Activated T-helper 1 cell treated with anti-CD3 and anti-CD28 coated beads, Interleukin-12 subunit alpha, Interleukin-12 subunit beta, Interleukin-2, Interleukin-4 antibody, amounts not matched to agents 30 ng/mL and 10 ng/mL and 1 ng/mL, durations not matched to agents 14 hours and 24 hours and 36 hours (primary cell): ENCODE results near the gene MLN. TPM values are rescaled to one million over a fixed set of nuclear protein-coding genes. Genes with fewer than 3 reads are reported as not detected.

ENCODE experiments used
- DNase-seq: peaks from one replicate; pipeline ENCODE4 v3.0.0; 2021; ENCODE audit warnings: low spot score
- H3K27ac Mint-ChIP-seq: one replicate; pipeline ENCODE4 v1.8.0; 2021; ENCODE audit warnings: mild to moderate bottlenecking, mixed read lengths
- H3K27me3 Mint-ChIP-seq: one replicate; pipeline ENCODE4 v1.8.0; 2022; ENCODE audit warnings: mild to moderate bottlenecking, moderate library complexity, mixed read lengths; ENCODE audit not compliant: insufficient read depth
- H3K36me3 Mint-ChIP-seq: one replicate; pipeline ENCODE4 v1.8.0; 2021; ENCODE audit warnings: low read depth, mixed read lengths
- H3K4me1 Mint-ChIP-seq: one replicate; pipeline ENCODE4 v1.8.0; 2021; ENCODE audit warnings: low read depth, mixed read lengths
- H3K4me3 Mint-ChIP-seq: one replicate; pipeline ENCODE4 v1.8.0; 2021; ENCODE audit warnings: mild to moderate bottlenecking, moderate library complexity, mixed read lengths
- H3K9me3 Mint-ChIP-seq: one replicate; pipeline ENCODE4 v1.8.0; 2021; ENCODE audit warnings: mixed read lengths
- intact Hi-C: fragments of 100-400 bp; cut with micrococcal nuclease; formaldehyde crosslinking; loops from one replicate; pipeline ENCODE4 v1.15.1; 2024
- total RNA-seq: library from RNA; stranded (reverse); gene quantifications from 2 replicates; pipeline ENCODE4 v1.2.3, GENCODE V29; 2022

Gene MLN
- total RNA-seq, 1 donor from 2014 or later = not detected

GRCh38 chr6:33777398-33778388 is 26.1 kb downstream of the MLN start:
- Mint-ChIP-seq H3K27ac (no peak overlapping the region), H3K36me3 (peaks cover 60% of the 10 kb centered on the region)

GRCh38 chr6:33776764-33777163 is 27.0 kb downstream of the MLN start:
- no peak overlapping the region for H3K4me3 Mint-ChIP-seq
- H3K36me3 Mint-ChIP-seq = peaks cover 56% of the 10 kb centered on the region
- intact Hi-C loops = no loop called here
- H3K4me1 Mint-ChIP-seq = no peaks in the 10 kb centered on the region
- H3K27me3 Mint-ChIP-seq = no peaks in the 10 kb centered on the region
- no peak overlapping the region for H3K27ac Mint-ChIP-seq
- H3K9me3 Mint-ChIP-seq = no peaks in the 10 kb centered on the region
- DNase-seq = no peak

More at GRCh38 chr6:33777398-33778388, 26.1 kb downstream of the MLN start:
- no peaks in the 10 kb centered on the region for H3K27me3 Mint-ChIP-seq
- no peaks in the 10 kb centered on the region for H3K4me1 Mint-ChIP-seq
- intact Hi-C loops = no loop called here
- no peaks in the 10 kb centered on the region for H3K9me3 Mint-ChIP-seq
- H3K4me3 Mint-ChIP-seq = no peak overlapping the region
- no peak for DNase-seq

GRCh38 chr6:33776186-33776585 is 27.6 kb downstream of the MLN start:
- Mint-ChIP-seq H3K4me3 (no peak overlapping the region), H3K27me3 (no peaks in the 10 kb centered on the region), H3K9me3 (no peaks in the 10 kb centered on the region), H3K27ac (no peak overlapping the region), H3K4me1 (no peaks in the 10 kb centered on the region), H3K36me3 (peaks cover 55% of the 10 kb centered on the region)
- DNase-seq = no peak
- intact Hi-C loops = no loop called here

- H3K27ac Mint-ChIP-seq = no peak overlapping the region
- no peak for DNase-seq
- H3K4me1 Mint-ChIP-seq = no peaks in the 10 kb centered on the region
- no peak overlapping the region for H3K4me3 Mint-ChIP-seq
- H3K9me3 Mint-ChIP-seq = no peaks in the 10 kb centered on the region
- no peaks in the 10 kb centered on the region for H3K27me3 Mint-ChIP-seq
- intact Hi-C loops = no loop called here
- H3K36me3 Mint-ChIP-seq = peaks cover 44% of the 10 kb centered on the region
Observed at GRCh38 chr6:33774774-33775173, 29.0 kb downstream of the MLN start.

GRCh38 chr6:33772902-33773472 is 30.8 kb downstream of the MLN start:
- intact Hi-C loops = no loop called here
- DNase-seq = no peak
- Mint-ChIP-seq H3K27me3 (peaks cover 2% of the 10 kb centered on the region), H3K27ac (no peak overlapping the region), H3K4me1 (no peaks in the 10 kb centered on the region), H3K36me3 (peaks cover 28% of the 10 kb centered on the region), H3K9me3 (no peaks in the 10 kb centered on the region), H3K4me3 (no peak overlapping the region)

GRCh38 chr6:33772082-33772830 is 31.5 kb downstream of the MLN start:
- Mint-ChIP-seq H3K36me3 (peaks cover 22% of the 10 kb centered on the region), H3K27ac (no peak overlapping the region), H3K9me3 (no peaks in the 10 kb centered on the region), H3K4me1 (no peaks in the 10 kb centered on the region), H3K27me3 (peaks cover 5% of the 10 kb centered on the region), H3K4me3 (no peak overlapping the region)
- no peak for DNase-seq
- intact Hi-C loops = no loop called here

GRCh38 chr6:33771146-33772081 is 32.4 kb downstream of the MLN start:
- peak overlapping the region; percentile 13 for H3K27ac Mint-ChIP-seq
- H3K36me3 Mint-ChIP-seq = peaks cover 18% of the 10 kb centered on the region
- H3K4me1 Mint-ChIP-seq = no peaks in the 10 kb centered on the region
- intact Hi-C loops = loop anchor here (1.0 kb wide), 1 partner anchor 256 kb away; no protein-coding TSS in a partner anchor
- DNase-seq = peak; percentile 38
- H3K27me3 Mint-ChIP-seq = peaks cover 7% of the 10 kb centered on the region
- no peak overlapping the region for H3K4me3 Mint-ChIP-seq
- H3K9me3 Mint-ChIP-seq = no peaks in the 10 kb centered on the region

GRCh38 chr6:33770833-33771145 is 33.0 kb downstream of the MLN start:
- intact Hi-C loops = loop anchor here (1.0 kb wide), 1 partner anchor 257 kb away; no protein-coding TSS in a partner anchor
- DNase-seq = no peak
- no peaks in the 10 kb centered on the region for H3K9me3 Mint-ChIP-seq
- H3K36me3 Mint-ChIP-seq = peaks cover 11% of the 10 kb centered on the region
- peaks cover 7% of the 10 kb centered on the region for H3K27me3 Mint-ChIP-seq
- no peaks in the 10 kb centered on the region for H3K4me1 Mint-ChIP-seq
- no peak overlapping the region for H3K27ac Mint-ChIP-seq
- H3K4me3 Mint-ChIP-seq = no peak overlapping the region

- Mint-ChIP-seq H3K27ac (no peak overlapping the region), H3K27me3 (peaks cover 8% of the 10 kb centered on the region), H3K36me3 (peaks cover 11% of the 10 kb centered on the region), H3K9me3 (no peaks in the 10 kb centered on the region), H3K4me3 (no peak overlapping the region), H3K4me1 (no peaks in the 10 kb centered on the region)
- intact Hi-C loops = no loop called here
- DNase-seq = no peak
Observed at GRCh38 chr6:33770124-33770832, 33.5 kb downstream of the MLN start.

GRCh38 chr6:33769248-33769821 is 34.5 kb downstream of the MLN start:
- H3K27ac Mint-ChIP-seq = no peak overlapping the region
- intact Hi-C loops = loop anchor here (2.0 kb wide), 2 partner anchors 25 to 59 kb away; partner anchors contain the start of gene UQCC2
- peaks cover 8% of the 10 kb centered on the region for H3K36me3 Mint-ChIP-seq
- no peak for DNase-seq
- no peaks in the 10 kb centered on the region for H3K9me3 Mint-ChIP-seq
- peaks cover 9% of the 10 kb centered on the region for H3K27me3 Mint-ChIP-seq
- no peak overlapping the region for H3K4me3 Mint-ChIP-seq
- no peaks in the 10 kb centered on the region for H3K4me1 Mint-ChIP-seq

GRCh38 chr6:33768644-33769120 is 35.1 kb downstream of the MLN start:
- intact Hi-C loops = loop anchor here (1.0 to 2.0 kb wide), 3 partner anchors 24 to 386 kb away; partner anchors contain the start of gene UQCC2
- Mint-ChIP-seq H3K4me3 (no peak overlapping the region), H3K4me1 (no peaks in the 10 kb centered on the region), H3K9me3 (no peaks in the 10 kb centered on the region), H3K36me3 (peaks cover 8% of the 10 kb centered on the region), H3K27ac (no peak overlapping the region), H3K27me3 (peaks cover 9% of the 10 kb centered on the region)
- DNase-seq = peak; percentile 68
